ENCODE measurements around the gene ELSPBP1. TPM values are rescaled to one million over a fixed set of nuclear protein-coding genes. Genes with fewer than 3 reads are reported as not detected.
"Not testable (repeated sequence)": the region's sequence is repeated elsewhere in the genome, so short reads cannot be mapped to it uniquely, and the experiment has no call there.

Gene ELSPBP1
- total RNA-seq, 1 experiment from 2014 or later, result not detected

GRCh38 chr19:48069435-48069834 lies 75.0 kb downstream of the ELSPBP1 start:
- Mint-ChIP-seq H3K4me1 (peaks cover 10% of the 10 kb centered on the region), H3K9me3 (peaks cover 14% of the 10 kb centered on the region), H3K36me3 (peaks cover 5% of the 10 kb centered on the region; the same call in 1 of the 2 replicates), H3K27me3 (ENCODE audit: low read depth) (peaks cover 4% of the 10 kb centered on the region; the same call in 1 of the 2 replicates), H3K27ac (no peak overlapping the region), H3K4me3 (no peak overlapping the region)
- ATAC-seq (peak; percentile 74), DNase-seq (ENCODE audit: low spot score) (peak; percentile 17)
- ChIA-PET POLR2A (interaction anchor here (0.6 kb wide), 1 partner anchor 47 kb away, joined by 5 read pairs; no protein-coding TSS in a partner anchor), CTCF (interaction anchor here (0.6 to 1.4 kb wide), 16 partner anchors 8 to 294 kb away, joined by 3 to 16 read pairs (median 3); partner anchors contain the start of genes CABP5, PLA2G4C, SYNGR4 and TMEM143)
- no peak for TF ChIP-seq TCF7 (CRISPR knock-in tag; IDR thresholded peaks at IDR 0.05; ENCODE audit: low read depth)

GRCh38 chr19:48070177-48070769 lies 75.8 kb downstream of the ELSPBP1 start:
- H3K9me3 Mint-ChIP-seq; H3K4me3 Mint-ChIP-seq; H3K4me1 Mint-ChIP-seq; ATAC-seq; DNase-seq (ENCODE audit: low spot score); H3K36me3 Mint-ChIP-seq; H3K27me3 Mint-ChIP-seq (ENCODE audit: low read depth); POLR2A ChIA-PET; H3K27ac Mint-ChIP-seq: not testable (repeated sequence)
- CTCF ChIA-PET, result interaction anchor here (0.6 to 1.4 kb wide), 12 partner anchors 9 to 294 kb away, joined by 3 to 16 read pairs (median 3); partner anchors contain the start of genes CABP5, PLA2G4C, SYNGR4 and TMEM143

Other genes starting within 250 kb of the ELSPBP1 start
- 289 to 315 TPM (median 310 TPM) in 3 replicates for gene NOP53, start 249.1 kb upstream of the ELSPBP1 start, total RNA-seq (2021)
- 391 to 430 TPM (median 422 TPM) in 3 replicates for gene SELENOW, start 215.9 kb upstream of the ELSPBP1 start, total RNA-seq (2021)
- gene TPRX1, start 190.1 kb upstream of the ELSPBP1 start, total RNA-seq (2021), result not detected in 3 replicates
- gene CRX, start 172.7 kb upstream of the ELSPBP1 start, total RNA-seq (2021), result 0.17 to 0.53 TPM (median 0.25 TPM) in 3 replicates
- not detected in 3 replicates for gene TPRX2, start 135.4 kb upstream of the ELSPBP1 start, total RNA-seq (2021)
- 0.18 to 0.32 TPM (median 0.31 TPM) in 3 replicates for gene SULT2A1, start 108.3 kb upstream of the ELSPBP1 start, total RNA-seq (2021)
- gene BSPH1, start 2.5 kb upstream of the ELSPBP1 start, total RNA-seq (2021), result not detected in 3 replicates
- gene CABP5, start 49.4 kb downstream of the ELSPBP1 start, total RNA-seq (2021), result not detected in 3 replicates
- gene PLA2G4C, start 116.2 kb downstream of the ELSPBP1 start, total RNA-seq (2021), result 4.5 to 10.6 TPM (median 8.6 TPM) in 3 replicates
- 99.8 to 119 TPM (median 102 TPM) in 3 replicates for gene LIG1, start 175.7 kb downstream of the ELSPBP1 start, total RNA-seq (2021)
- gene ZSWIM9, start 176.0 kb downstream of the ELSPBP1 start, total RNA-seq (2021), result 12.8 to 15.9 TPM (median 15.7 TPM) in 3 replicates

All from WTC11 (cell line).